ENCODE results near the gene POU3F4. TPM values are rescaled to one million over a fixed set of nuclear protein-coding genes. Genes with fewer than 3 reads are reported as not detected.

Gene POU3F4
- 1 to 10 TPM in 1 of 3 donors, under 1 TPM in 1, not detected in 1; 0.14 to 1.0 TPM for total RNA-seq
- long read RNA-seq, donor 1, partial matches to known transcripts = 0 of 1 reads
- long read RNA-seq, donor 1, other reads (novel, unspliced or antisense) = 0 of 1 reads
- long read RNA-seq, donor 2 = 0 reads

GRCh38 chrX:83508006-83508405 is at the start of gene POU3F4:
Gene POU3F4, plus strand, starts transcription at chrX:83508290. Its CDS starts 35 bp downstream, at chrX:83508325.
- DNase-seq = peak in 2 of 3 donors; percentile 1 to 48
- intact Hi-C loops (cut with DNase I, micrococcal nuclease) = no loop called here

GRCh38 chrX:83469551-83469950 is 38.5 kb upstream of the POU3F4 start:
- no peaks in the 10 kb centered on the region for H3K36me3 ChIP-seq (ENCODE audit: low read depth)
- no peaks in the 10 kb centered on the region for H3K4me1 ChIP-seq (ENCODE audit: low read depth)
- no peak overlapping the region for H3K4me3 ChIP-seq
- DNase-seq (peak in 1 of 3 donors; percentile 34), ATAC-seq (peak; percentile 44)
- no peaks in the 10 kb centered on the region for H3K9me3 ChIP-seq
- intact Hi-C loops (cut with DNase I, micrococcal nuclease) = loop anchor here in 1 of 2 donors (10.0 kb wide), 1 partner anchor 165 kb away; no protein-coding TSS in a partner anchor
- TF ChIP-seq CTCF (IDR thresholded peaks at IDR 0.05) = no peak

More at GRCh38 chrX:83508006-83508405, at the start of gene POU3F4:
- TF ChIP-seq CTCF (IDR thresholded peaks at IDR 0.05) = no peak
- ATAC-seq = peak; percentile 37
- H3K36me3 ChIP-seq (ENCODE audit: low read depth) = no peaks in the 10 kb centered on the region
- no peaks in the 10 kb centered on the region for H3K4me1 ChIP-seq (ENCODE audit: low read depth)
- H3K9me3 ChIP-seq = no peaks in the 10 kb centered on the region
- H3K4me3 ChIP-seq = no peak within 1 kb of the TSS

- ATAC-seq (no peak), DNase-seq (no peak)
- intact Hi-C loops (cut with DNase I, micrococcal nuclease) = no loop called here
- no peaks in the 10 kb centered on the region for H3K36me3 ChIP-seq (ENCODE audit: low read depth)
- no peaks in the 10 kb centered on the region for H3K9me3 ChIP-seq
- no peak for TF ChIP-seq CTCF (IDR thresholded peaks at IDR 0.05)
- no peak overlapping the region for H3K4me3 ChIP-seq
- no peaks in the 10 kb centered on the region for H3K4me1 ChIP-seq (ENCODE audit: low read depth)
Measured at GRCh38 chrX:83495898-83496297, 12.2 kb upstream of the POU3F4 start.

GRCh38 chrX:83501003-83501402 is 7.1 kb upstream of the POU3F4 start:
- DNase-seq (no peak), ATAC-seq (no peak)
- Histone ChIP-seq H3K4me1 (ENCODE audit: low read depth) (no peaks in the 10 kb centered on the region), H3K36me3 (ENCODE audit: low read depth) (no peaks in the 10 kb centered on the region), H3K4me3 (no peak overlapping the region), H3K9me3 (no peaks in the 10 kb centered on the region)
- TF ChIP-seq CTCF (IDR thresholded peaks at IDR 0.05) = no peak
- intact Hi-C loops (cut with DNase I, micrococcal nuclease) = no loop called here

- no peak for DNase-seq
- H3K36me3 ChIP-seq (ENCODE audit: low read depth) = no peaks in the 10 kb centered on the region
- no peaks in the 10 kb centered on the region for H3K9me3 ChIP-seq
- no peak for ATAC-seq
- intact Hi-C loops (cut with DNase I, micrococcal nuclease) = no loop called here
- no peaks in the 10 kb centered on the region for H3K4me1 ChIP-seq (ENCODE audit: low read depth)
- TF ChIP-seq CTCF (IDR thresholded peaks at IDR 0.05) = no peak
- no peak overlapping the region for H3K4me3 ChIP-seq
Measured at GRCh38 chrX:83501530-83501929, 6.6 kb upstream of the POU3F4 start.

All from mucosa of descending colon (tissue), 3 donors.